ENCODE measurements around the gene KIF1C.

The KIF1C gene

DNA sequence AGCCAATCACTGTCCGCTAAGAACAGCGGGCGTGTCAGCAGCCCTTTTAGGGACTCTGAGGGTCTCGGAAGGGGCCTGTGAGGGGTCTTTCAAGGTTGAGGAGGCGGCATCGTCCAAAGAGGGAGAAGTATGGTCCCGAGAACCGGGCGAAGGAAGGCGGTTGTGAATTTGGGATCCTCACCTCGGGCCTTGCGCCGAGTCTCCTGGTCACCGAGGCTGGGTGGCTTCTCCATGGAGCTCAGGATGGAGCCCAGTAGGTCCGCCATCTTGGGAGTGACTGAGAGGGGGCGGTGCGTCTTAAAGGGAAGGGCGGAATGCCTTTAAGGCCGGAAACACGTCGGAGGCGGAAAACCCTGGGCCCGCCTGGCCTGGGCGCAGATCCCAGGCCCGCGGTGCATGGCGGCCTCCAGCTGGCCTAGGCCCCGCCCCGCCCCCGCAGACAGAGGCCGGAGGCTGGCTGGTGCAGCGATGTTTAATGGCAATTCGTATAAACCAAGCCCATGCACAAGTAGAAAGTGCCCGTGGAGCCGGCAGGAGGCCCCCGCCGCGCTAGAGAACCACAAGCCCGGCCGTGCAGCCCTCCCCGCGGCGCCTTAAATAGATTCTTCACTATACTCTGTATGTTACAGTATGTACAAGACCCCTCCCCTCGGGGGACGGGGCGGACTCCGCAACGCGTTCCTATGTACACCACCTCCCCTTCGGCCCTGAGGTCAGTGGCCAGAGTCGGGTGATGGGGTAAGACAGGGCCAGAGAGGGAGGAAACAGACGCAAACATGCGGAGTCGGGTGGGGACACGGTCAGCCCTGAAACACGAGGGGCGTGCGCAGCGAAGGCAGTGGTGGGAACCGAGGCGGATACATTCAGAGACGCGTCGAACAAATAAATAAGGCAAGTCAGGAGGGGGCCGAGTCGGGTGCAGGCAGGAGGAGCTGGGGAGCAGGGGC is 29.9 kb upstream of the KIF1C start, which contains the start of gene SPAG7 (continued):
- TF ChIP-seq, protein P1, sequence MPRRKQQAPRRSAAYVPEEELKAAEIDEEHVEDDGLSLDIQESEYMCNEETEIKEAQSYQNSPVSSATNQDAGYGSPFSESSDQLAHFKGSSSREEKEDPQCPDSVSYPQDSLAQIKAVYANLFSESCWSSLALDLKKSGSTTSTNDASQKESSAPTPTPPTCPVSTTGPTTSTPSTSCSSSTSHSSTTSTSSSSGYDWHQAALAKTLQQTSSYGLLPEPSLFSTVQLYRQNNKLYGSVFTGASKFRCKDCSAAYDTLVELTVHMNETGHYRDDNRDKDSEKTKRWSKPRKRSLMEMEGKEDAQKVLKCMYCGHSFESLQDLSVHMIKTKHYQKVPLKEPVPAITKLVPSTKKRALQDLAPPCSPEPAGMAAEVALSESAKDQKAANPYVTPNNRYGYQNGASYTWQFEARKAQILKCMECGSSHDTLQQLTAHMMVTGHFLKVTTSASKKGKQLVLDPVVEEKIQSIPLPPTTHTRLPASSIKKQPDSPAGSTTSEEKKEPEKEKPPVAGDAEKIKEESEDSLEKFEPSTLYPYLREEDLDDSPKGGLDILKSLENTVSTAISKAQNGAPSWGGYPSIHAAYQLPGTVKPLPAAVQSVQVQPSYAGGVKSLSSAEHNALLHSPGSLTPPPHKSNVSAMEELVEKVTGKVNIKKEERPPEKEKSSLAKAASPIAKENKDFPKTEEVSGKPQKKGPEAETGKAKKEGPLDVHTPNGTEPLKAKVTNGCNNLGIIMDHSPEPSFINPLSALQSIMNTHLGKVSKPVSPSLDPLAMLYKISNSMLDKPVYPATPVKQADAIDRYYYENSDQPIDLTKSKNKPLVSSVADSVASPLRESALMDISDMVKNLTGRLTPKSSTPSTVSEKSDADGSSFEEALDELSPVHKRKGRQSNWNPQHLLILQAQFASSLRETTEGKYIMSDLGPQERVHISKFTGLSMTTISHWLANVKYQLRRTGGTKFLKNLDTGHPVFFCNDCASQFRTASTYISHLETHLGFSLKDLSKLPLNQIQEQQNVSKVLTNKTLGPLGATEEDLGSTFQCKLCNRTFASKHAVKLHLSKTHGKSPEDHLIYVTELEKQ (tag by site-specific recombination; IDR thresholded peaks at IDR 0.05; ENCODE audit: borderline replicate concordance): no peak
- TF ChIP-seq ZNF274 (IDR thresholded peaks at IDR 0.05; ENCODE audit: low read length) (no peak), ZNF274 (tag by site-specific recombination; IDR thresholded peaks at IDR 0.05; ENCODE audit: borderline replicate concordance) (no peak), ZEB2 (tag by site-specific recombination; IDR thresholded peaks at IDR 0.05) (peak; percentile 42; the same call in 1 of the 2 replicates), ZNF426 (tag by site-specific recombination; IDR thresholded peaks at IDR 0.05) (no peak), ZNF394 (tag by site-specific recombination; IDR thresholded peaks at IDR 0.05; ENCODE audit: borderline replicate concordance) (peak; percentile 34; the same call in 1 of the 2 replicates), ZNF501 (tag by site-specific recombination; IDR thresholded peaks at IDR 0.05) (peak; percentile 68; the same call in 1 of the 2 replicates), GFI1B (tag by site-specific recombination; IDR thresholded peaks at IDR 0.05) (no peak), SETDB1 (IDR thresholded peaks at IDR 0.05; ENCODE audit: insufficient read length, low read length) (peak; percentile 7), ZNF2 (tag by site-specific recombination; IDR thresholded peaks at IDR 0.05) (peak; percentile 92), ZNF561 (tag by site-specific recombination; IDR thresholded peaks at IDR 0.05; ENCODE audit: borderline replicate concordance) (peak; percentile 82; the same call in 1 of the 2 replicates), YY2 (tag by site-specific recombination; IDR thresholded peaks at IDR 0.05) (peak; percentile 98), ZNF350 (tag by site-specific recombination; IDR thresholded peaks at IDR 0.05) (no peak), ZIC2 (tag by site-specific recombination; IDR thresholded peaks at IDR 0.05) (peak; percentile 92)
- TF ChIP-seq, protein P2, sequence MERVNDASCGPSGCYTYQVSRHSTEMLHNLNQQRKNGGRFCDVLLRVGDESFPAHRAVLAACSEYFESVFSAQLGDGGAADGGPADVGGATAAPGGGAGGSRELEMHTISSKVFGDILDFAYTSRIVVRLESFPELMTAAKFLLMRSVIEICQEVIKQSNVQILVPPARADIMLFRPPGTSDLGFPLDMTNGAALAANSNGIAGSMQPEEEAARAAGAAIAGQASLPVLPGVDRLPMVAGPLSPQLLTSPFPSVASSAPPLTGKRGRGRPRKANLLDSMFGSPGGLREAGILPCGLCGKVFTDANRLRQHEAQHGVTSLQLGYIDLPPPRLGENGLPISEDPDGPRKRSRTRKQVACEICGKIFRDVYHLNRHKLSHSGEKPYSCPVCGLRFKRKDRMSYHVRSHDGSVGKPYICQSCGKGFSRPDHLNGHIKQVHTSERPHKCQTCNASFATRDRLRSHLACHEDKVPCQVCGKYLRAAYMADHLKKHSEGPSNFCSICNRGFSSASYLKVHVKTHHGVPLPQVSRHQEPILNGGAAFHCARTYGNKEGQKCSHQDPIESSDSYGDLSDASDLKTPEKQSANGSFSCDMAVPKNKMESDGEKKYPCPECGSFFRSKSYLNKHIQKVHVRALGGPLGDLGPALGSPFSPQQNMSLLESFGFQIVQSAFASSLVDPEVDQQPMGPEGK (tag by site-specific recombination; IDR thresholded peaks at IDR 0.05): peak; percentile 85
- TF ChIP-seq, protein P3, sequence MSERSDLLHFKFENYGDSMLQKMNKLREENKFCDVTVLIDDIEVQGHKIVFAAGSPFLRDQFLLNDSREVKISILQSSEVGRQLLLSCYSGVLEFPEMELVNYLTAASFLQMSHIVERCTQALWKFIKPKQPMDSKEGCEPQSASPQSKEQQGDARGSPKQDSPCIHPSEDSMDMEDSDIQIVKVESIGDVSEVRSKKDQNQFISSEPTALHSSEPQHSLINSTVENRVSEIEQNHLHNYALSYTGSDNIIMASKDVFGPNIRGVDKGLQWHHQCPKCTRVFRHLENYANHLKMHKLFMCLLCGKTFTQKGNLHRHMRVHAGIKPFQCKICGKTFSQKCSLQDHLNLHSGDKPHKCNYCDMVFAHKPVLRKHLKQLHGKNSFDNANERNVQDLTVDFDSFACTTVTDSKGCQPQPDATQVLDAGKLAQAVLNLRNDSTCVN (tag by site-specific recombination; optimal IDR thresholded peaks at IDR 0.05): peak; percentile 39

DNA sequence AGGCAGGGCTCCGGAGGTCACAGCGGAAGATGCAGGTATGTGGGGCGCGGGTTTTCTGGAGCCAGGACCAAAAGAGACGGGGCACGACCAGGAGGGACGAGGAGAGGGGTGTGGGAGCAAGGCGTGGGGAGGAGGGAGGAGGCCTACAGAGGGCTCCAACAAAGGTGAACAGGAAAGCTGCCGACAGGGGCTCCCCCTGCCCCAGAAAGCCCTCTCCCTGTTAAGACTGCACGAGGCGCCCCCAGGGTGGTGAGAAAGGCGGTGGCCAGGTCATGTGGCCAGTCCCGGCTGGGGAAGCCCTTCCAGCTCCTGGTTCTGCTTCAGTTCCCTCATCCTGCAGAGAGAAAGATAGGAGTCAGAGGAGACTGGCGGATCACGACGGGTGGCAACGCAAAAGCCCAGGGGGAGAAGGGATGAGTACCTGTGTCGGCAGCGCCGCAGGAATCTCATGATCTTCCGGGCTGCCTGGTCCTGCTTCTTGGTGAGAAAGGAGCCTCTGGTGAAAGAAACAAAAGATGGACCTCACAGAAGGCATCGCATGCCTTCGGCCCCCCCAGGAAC is 29.2 kb upstream of the KIF1C start:
- Histone ChIP-seq H3K27ac (ENCODE audit: extremely low read depth, low read depth, low read length) (peak overlapping the region; percentile 89), H3K4me3 (ENCODE audit: low read depth, low read length) (peak overlapping the region; percentile 70), H3K9me3 (ENCODE audit: control insufficient read depth, insufficient read depth, low read depth, low read length) (peaks cover 3% of the 10 kb centered on the region; the same call in 1 of the 2 replicates), H3K36me3 (ENCODE audit: control insufficient read depth in 2 of 2, insufficient read depth in 1 of 2, low read length in 2 of 2) (peaks cover 30 to 48% of the 10 kb centered on the region in 2 experiments), H3K4me1 (ENCODE audit: control insufficient read depth, insufficient read depth, low read length) (peaks cover 15% of the 10 kb centered on the region)
- CTCF ChIA-PET: interaction anchor here (0.6 to 4.0 kb wide), 4 partner anchors 16 to 59 kb away, joined by 3 to 22 read pairs (median 12); partner anchors contain the start of gene CAMTA2
- TF ChIP-seq ZNF341 (tag by site-specific recombination; IDR thresholded peaks at IDR 0.05; ENCODE audit: low read depth): peak; percentile 30; the same call in 1 of the 2 replicates
- TF ChIP-seq ZIC2 (tag by site-specific recombination; IDR thresholded peaks at IDR 0.05): peak; percentile 68
- no peak for TF ChIP-seq ZNF660 (tag by site-specific recombination; IDR thresholded peaks at IDR 0.05)
- POLR2A ChIA-PET: interaction anchor here (1.6 to 11.3 kb wide), 6 partner anchors 10 to 264 kb away, joined by 5 to 358 read pairs (median 34); partner anchors contain the start of genes CAMTA2, ENO3, PELP1 and PFN1
